Esophagus muscularis mucosa (tissue), 3 donors: ENCODE results near the gene PNMA5.

Experiments used
- EP300 ChIP-seq: sonication (generic); formaldehyde crosslinking; IDR thresholded peaks from one replicate; pipeline ENCODE4 v1.6.1; 2017; ENCODE audit warnings: antibody characterized with exemption
- POLR2AphosphoS5 ChIP-seq, 2 donors: sonication (generic); formaldehyde crosslinking; IDR thresholded peaks; one replicate each; pipeline ENCODE4 v1.6.1; 2017; ENCODE audit warnings: antibody characterized with exemption in 2 of 2

GRCh38 chrX:153004780-153005179 is 10.9 kb upstream of the PNMA5 start:
- TF ChIP-seq POLR2AphosphoS5 (IDR thresholded peaks at IDR 0.05) (no peak), EP300 (no peak)
